HCT116 (cell line): Measurements from ENCODE around the gene PTPRQ. TPM values are rescaled to one million over a fixed set of nuclear protein-coding genes. Genes with fewer than 3 reads are reported as not detected.

Source experiments
- ATAC-seq: fragments of 200-7000 bp; cut with Tn5 transposase; 2 replicates; pipeline ENCODE4 v1.9.1; 2020; ENCODE audit warnings: mild to moderate bottlenecking, moderate library complexity
- BruUV-seq: library from RNA; stranded (reverse); fragments of 400-500 nt; replicated peaks from 2 replicates; lab custom pipeline; 2021; lab: Mats Ljungman, UMichigan
- CTCF ChIA-PET: fragments of 300-600 bp; sonication (Branson Sonifier 250); formaldehyde crosslinking; loops from one replicate; lab custom pipeline; 2021; ENCODE audit warnings: antibody characterized with exemption; lab: Charles Lee
- POLR2A ChIA-PET: fragments of 300-600, 350-600 bp; sonication (Branson Sonifier 250); formaldehyde crosslinking; loops from one replicate; lab custom pipeline; 2021; ENCODE audit warnings: antibody characterized with exemption; lab: Charles Lee
- RAD21 ChIA-PET, 2 experiments: fragments of 300-600 bp; sonication (Branson Sonifier 250); formaldehyde crosslinking; loops; one replicate each; lab custom pipeline; 2023; ENCODE audit warnings: low total read pairs in 2 of 2; ENCODE audit not compliant: uncharacterized antibody in 2 of 2, unreplicated experiment in 2 of 2, low non-redundant PET in 1 of 2; lab: Charles Lee
- DNase-seq: peaks from one replicate; pipeline ENCODE4 v3.0.0-alpha.2; 2010; ENCODE audit warnings: low read depth, low spot score
- H2AFZ ChIP-seq: fragments of 200-600 bp; shearing (Covaris generic), sonication (generic); 2 replicates; pipeline ENCODE4 v1.6.1; 2017; ENCODE audit warnings: low read depth, mixed run types, mixed read lengths, antibody characterized with exemption, low read length; ENCODE audit not compliant: poor library complexity, severe bottlenecking
- H3K27ac ChIP-seq: 2 replicates; pipeline ENCODE4 v1.5.1; 2012; ENCODE audit warnings: low read depth, low read length
- H3K27me3 ChIP-seq: fragments of 200-600 bp; sonication (generic); 2 replicates; pipeline ENCODE4 v1.6.1; 2016; ENCODE audit warnings: mixed run types, low read length, mixed read lengths; ENCODE audit not compliant: insufficient read depth
- H3K36me3 ChIP-seq, 2 experiments: fragments of 200-500 bp in 1 of 2; fragments of 200-600 bp in 1 of 2; sonication (Bioruptor generic) in 1 of 2; sonication (generic) in 1 of 2; 2 replicates each; pipeline versions ENCODE4 v1.5.1 to v1.6.1; 2014 to 2016; ENCODE audit warnings: low read length in 2 of 2, inconsistent platforms in 1 of 2, mixed read lengths in 1 of 2, mixed run types in 1 of 2; ENCODE audit not compliant: insufficient read depth in 2 of 2, control insufficient read depth in 1 of 2
- H3K4me1 ChIP-seq, 2 experiments: fragments of 200-600 bp in 1 of 2; sonication (generic) in 1 of 2; 2 replicates each; pipeline versions ENCODE4 v1.5.1 to v1.6.1; 2012 to 2017; ENCODE audit warnings: low read length in 2 of 2, inconsistent platforms in 1 of 2, mild to moderate bottlenecking in 1 of 2, mixed read lengths in 1 of 2, mixed run types in 1 of 2, moderate library complexity in 1 of 2; ENCODE audit not compliant: insufficient read depth in 2 of 2, control insufficient read depth in 1 of 2
- H3K4me2 ChIP-seq: fragments of 200-600 bp; sonication (generic); 2 replicates; pipeline ENCODE4 v1.6.1; 2017; ENCODE audit warnings: mixed run types, low read length, mixed read lengths
- H3K4me3 ChIP-seq, 2 experiments: fragments of 200-600 bp in 1 of 2; sonication (generic) in 1 of 2; replicated peaks in 1 of 2; 2 replicates each; pipeline ENCODE4 v1.5.1; 2011 to 2016; ENCODE audit warnings: low read length in 2 of 2, control low read depth in 1 of 2, low read depth in 1 of 2, mild to moderate bottlenecking in 1 of 2, mixed read lengths in 1 of 2, mixed run types in 1 of 2
- H3K79me2 ChIP-seq: fragments of 200-600 bp; sonication (generic); 2 replicates; pipeline ENCODE4 v1.6.1; 2017; ENCODE audit warnings: mild to moderate bottlenecking, mixed run types, low read length, moderate library complexity, mixed read lengths; ENCODE audit not compliant: insufficient read depth
- H3K9ac ChIP-seq: fragments of 200-600 bp; sonication (generic); 2 replicates; pipeline ENCODE4 v1.6.1; 2016; ENCODE audit warnings: low read length, mixed read lengths
- H3K9me2 ChIP-seq: fragments of 200-600 bp; sonication (generic), shearing (Covaris generic); 2 replicates; pipeline ENCODE4 v1.6.1; 2017; ENCODE audit warnings: mixed run types, mild to moderate bottlenecking, moderate library complexity; ENCODE audit not compliant: insufficient read depth
- H3K9me3 ChIP-seq, 2 experiments: fragments of 200-500 bp in 1 of 2; fragments of 200-600 bp in 1 of 2; sonication (Bioruptor generic) in 1 of 2; sonication (generic) in 1 of 2; 2 replicates each; pipeline ENCODE4 v1.6.1; 2014 to 2017; ENCODE audit warnings: low read length in 2 of 2, mixed read lengths in 2 of 2, inconsistent platforms in 1 of 2, low read depth in 1 of 2, mild to moderate bottlenecking in 1 of 2, mixed run types in 1 of 2, moderate library complexity in 1 of 2; ENCODE audit not compliant: control insufficient read depth in 1 of 2, insufficient read depth in 1 of 2
- H4K20me1 ChIP-seq: fragments of 200-600 bp; sonication (generic), shearing (Covaris generic); 2 replicates; pipeline ENCODE4 v1.6.1; 2017; ENCODE audit warnings: mixed run types, mild to moderate bottlenecking, moderate library complexity; ENCODE audit not compliant: insufficient read depth
- CBX3 ChIP-seq: IDR thresholded peaks from 2 replicates; pipeline ENCODE4 v1.6.1; 2012; ENCODE audit warnings: low read depth
- CEBPB ChIP-seq: IDR thresholded peaks from 2 replicates; pipeline ENCODE4 v1.6.1; 2012; ENCODE audit warnings: low read depth
- FOSL1 ChIP-seq: IDR thresholded peaks from 2 replicates; pipeline ENCODE4 v1.6.1; 2012; ENCODE audit warnings: low read depth
- JUND ChIP-seq: IDR thresholded peaks from 2 replicates; pipeline ENCODE4 v1.6.1; 2012
- POLR2A ChIP-seq: IDR thresholded peaks from 2 replicates; pipeline ENCODE4 v1.7.0; 2011; ENCODE audit warnings: borderline replicate concordance; ENCODE audit not compliant: insufficient read depth, insufficient read length; ENCODE audit errors: extremely low read depth
- POLR2AphosphoS5 ChIP-seq: IDR thresholded peaks from 2 replicates; pipeline ENCODE4 v1.6.1; 2011; ENCODE audit warnings: mild to moderate bottlenecking, low read depth, low read length, moderate library complexity
- RAD21 ChIP-seq: IDR thresholded peaks from 2 replicates; pipeline ENCODE4 v1.6.1; 2012; ENCODE audit warnings: low read depth, mild to moderate bottlenecking
- TCF7L2 ChIP-seq: IDR thresholded peaks from 2 replicates; pipeline ENCODE4 v1.7.0; 2011; ENCODE audit warnings: borderline replicate concordance, inconsistent platforms; ENCODE audit not compliant: insufficient read depth, insufficient read length; ENCODE audit errors: extremely low read depth
- YY1 ChIP-seq: IDR thresholded peaks from 2 replicates; pipeline ENCODE4 v1.6.1; 2011; ENCODE audit warnings: low read length, low read depth, moderate library complexity, mild to moderate bottlenecking; ENCODE audit not compliant: insufficient replicate concordance; ENCODE audit errors: extremely low read depth
- ZFX ChIP-seq: fragments of 450-650 bp; IDR thresholded peaks from 2 replicates; pipeline ENCODE4 v1.6.1; 2017
- ZNF274 ChIP-seq: fragments of 200-500 bp; sonication (Bioruptor generic); IDR thresholded peaks from 2 replicates; pipeline ENCODE4 v1.6.1; 2014; ENCODE audit warnings: mild to moderate bottlenecking, low read depth, low read length, inconsistent platforms
- intact Hi-C: fragments of 100-400 bp; cut with micrococcal nuclease; formaldehyde crosslinking; loops from 2 replicates; pipeline ENCODE4 v1.10.0; 2022
- total RNA-seq: library from RNA; stranded (reverse); gene quantifications from one replicate; pipeline ENCODE4 v1.2.1, GENCODE V29; 2021; ENCODE audit not compliant: unreplicated experiment
- TF ChIP-seq, protein P1 (sequence below): IDR thresholded peaks from 2 replicates; pipeline ENCODE4 v1.6.1; 2012
- TF ChIP-seq, protein P2 (sequence below): IDR thresholded peaks from 2 replicates; pipeline ENCODE4 v1.6.1; 2011; ENCODE audit warnings: mild to moderate bottlenecking, low read length, moderate library complexity; ENCODE audit not compliant: insufficient replicate concordance; ENCODE audit errors: extremely low read depth

Gene PTPRQ
- total RNA-seq, 1 experiment from 2014 or later, result not detected

DNA sequence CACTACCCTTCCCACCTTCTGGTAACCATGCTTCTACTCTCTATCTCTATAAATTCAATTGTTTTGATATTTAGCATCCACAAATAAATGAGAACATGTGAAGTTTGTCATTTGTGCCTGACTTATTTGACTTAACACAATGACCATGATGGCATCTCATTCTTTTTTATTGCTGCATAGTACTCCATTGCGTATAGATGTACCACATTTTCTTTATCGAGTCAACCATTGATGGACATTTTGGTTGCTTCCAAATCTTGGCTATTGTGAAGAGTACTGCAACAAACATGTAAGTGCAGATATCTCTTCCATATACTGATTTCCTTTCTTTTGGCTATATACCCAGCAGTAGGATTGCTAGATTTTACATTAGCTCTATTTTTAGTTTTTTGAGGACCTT is 73.6 kb downstream of the PTPRQ start:
- TF ChIP-seq JUND, result no peak
- TF ChIP-seq, all 23 proteins: peak for 0
- intact Hi-C loops, result no loop called here
- Histone ChIP-seq H3K9me3 (no peaks in the 10 kb centered on the region), H3K4me3 (no peak overlapping the region), H3K27me3 (no peaks in the 10 kb centered on the region), H4K20me1 (no peaks in the 10 kb centered on the region), H2AFZ (no peak overlapping the region), H3K9ac (no peak overlapping the region), H3K4me2 (no peak overlapping the region), H3K27ac (no peak overlapping the region), H3K79me2 (no peaks in the 10 kb centered on the region), H3K4me1 (no peaks in the 10 kb centered on the region), H3K36me3 (no peaks in the 10 kb centered on the region), H3K9me2 (no peaks in the 10 kb centered on the region)
- ATAC-seq (no peak), DNase-seq (no peak)
- CTCF ChIA-PET, result no interaction called here
- POLR2A ChIA-PET, result no interaction called here
- RAD21 ChIA-PET, result no interaction called here
- no TSS peak for BruUV-seq

DNA sequence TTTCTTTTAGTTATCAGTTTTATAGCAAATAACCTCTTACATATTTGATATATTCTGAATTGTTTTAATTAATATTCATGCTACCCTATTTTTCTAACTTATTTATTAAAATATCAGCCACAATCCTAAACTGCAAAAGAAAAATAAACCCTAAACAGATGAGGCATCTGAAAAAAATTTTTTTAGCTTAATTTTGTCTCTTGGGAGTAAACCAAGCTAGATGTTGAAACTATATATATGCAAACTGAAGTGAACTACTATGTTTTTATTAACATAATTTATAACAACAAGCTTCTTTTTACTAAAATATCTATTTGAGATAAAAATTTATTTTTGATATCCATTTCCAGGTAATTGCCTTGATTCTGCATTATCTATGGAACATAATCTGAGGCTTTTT is 87.6 kb downstream of the PTPRQ start:
- Histone ChIP-seq H3K9ac (no peak overlapping the region), H3K9me2 (0 out of 2 replicates have a peak, but pooled peaks cover 3% of the 10 kb centered on the region), H2AFZ (no peak overlapping the region), H3K4me3 (no peak overlapping the region), H3K4me2 (no peak overlapping the region), H3K27ac (no peak overlapping the region), H3K36me3 (no peaks in the 10 kb centered on the region), H3K9me3 (no peaks in the 10 kb centered on the region), H4K20me1 (no peaks in the 10 kb centered on the region), H3K4me1 (no peaks in the 10 kb centered on the region), H3K79me2 (no peaks in the 10 kb centered on the region), H3K27me3 (no peaks in the 10 kb centered on the region)
- RAD21 ChIA-PET, result no interaction called here
- DNase-seq (no peak), ATAC-seq (no peak)
- POLR2A ChIA-PET, result no interaction called here
- CTCF ChIA-PET, result interaction anchor here (0.9 kb wide), 1 partner anchor 101 kb away, joined by 3 read pairs; no protein-coding TSS in a partner anchor
- no peak for TF ChIP-seq CBX3
- TF ChIP-seq, protein P1, sequence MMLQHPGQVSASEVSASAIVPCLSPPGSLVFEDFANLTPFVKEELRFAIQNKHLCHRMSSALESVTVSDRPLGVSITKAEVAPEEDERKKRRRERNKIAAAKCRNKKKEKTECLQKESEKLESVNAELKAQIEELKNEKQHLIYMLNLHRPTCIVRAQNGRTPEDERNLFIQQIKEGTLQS, result no peak
- no peak for TF ChIP-seq YY1
- TF ChIP-seq POLR2A, result no peak
- TF ChIP-seq ZFX, result no peak
- TF ChIP-seq JUND, result no peak
- no peak for TF ChIP-seq CEBPB
- no peak for TF ChIP-seq FOSL1
- TF ChIP-seq TCF7L2, result no peak
- TF ChIP-seq, protein P2, sequence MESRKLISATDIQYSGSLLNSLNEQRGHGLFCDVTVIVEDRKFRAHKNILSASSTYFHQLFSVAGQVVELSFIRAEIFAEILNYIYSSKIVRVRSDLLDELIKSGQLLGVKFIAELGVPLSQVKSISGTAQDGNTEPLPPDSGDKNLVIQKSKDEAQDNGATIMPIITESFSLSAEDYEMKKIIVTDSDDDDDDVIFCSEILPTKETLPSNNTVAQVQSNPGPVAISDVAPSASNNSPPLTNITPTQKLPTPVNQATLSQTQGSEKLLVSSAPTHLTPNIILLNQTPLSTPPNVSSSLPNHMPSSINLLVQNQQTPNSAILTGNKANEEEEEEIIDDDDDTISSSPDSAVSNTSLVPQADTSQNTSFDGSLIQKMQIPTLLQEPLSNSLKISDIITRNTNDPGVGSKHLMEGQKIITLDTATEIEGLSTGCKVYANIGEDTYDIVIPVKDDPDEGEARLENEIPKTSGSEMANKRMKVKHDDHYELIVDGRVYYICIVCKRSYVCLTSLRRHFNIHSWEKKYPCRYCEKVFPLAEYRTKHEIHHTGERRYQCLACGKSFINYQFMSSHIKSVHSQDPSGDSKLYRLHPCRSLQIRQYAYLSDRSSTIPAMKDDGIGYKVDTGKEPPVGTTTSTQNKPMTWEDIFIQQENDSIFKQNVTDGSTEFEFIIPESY, result no peak
- no peak for TF ChIP-seq RAD21
- no peak for TF ChIP-seq POLR2AphosphoS5
- no peak for TF ChIP-seq ZNF274
- BruUV-seq, result no TSS peak
- intact Hi-C loops, result no loop called here
